GM23338 (cell line): ENCODE measurements around the gene SCAPER. TPM values are rescaled to one million over a fixed set of nuclear protein-coding genes. Genes with fewer than 3 reads are reported as not detected.

Experiments
- ATAC-seq: fragments of 200-7000 bp; cut with Tn5 transposase; 3 replicates; pipeline ENCODE4 v1.9.1; 2020
- DNase-seq: peaks from one replicate; pipeline ENCODE4 v3.0.0-alpha.2; 2015; ENCODE audit warnings: low spot score
- H2AFZ ChIP-seq: fragments of 200-600 bp; sonication (generic); 2 replicates; pipeline ENCODE4 v1.8.0; 2016; ENCODE audit warnings: antibody characterized with exemption, mild to moderate bottlenecking, moderate library complexity
- H3F3A ChIP-seq: fragments of 200-600 bp; sonication (generic); replicated peaks from 2 replicates; pipeline ENCODE4 v1.8.0; 2017; ENCODE audit warnings: antibody characterized with exemption, mixed run types, low read depth
- H3K27ac ChIP-seq: fragments of 200-600 bp; sonication (generic); 2 replicates; pipeline ENCODE4 v1.6.1; 2016; ENCODE audit warnings: low read depth
- H3K27me3 ChIP-seq: fragments of 200-600 bp; sonication (generic); 2 replicates; pipeline ENCODE4 v1.8.0; 2016; ENCODE audit warnings: mild to moderate bottlenecking, mixed run types, moderate library complexity; ENCODE audit not compliant: insufficient read depth
- H3K36me3 ChIP-seq: fragments of 200-600 bp; sonication (generic); 2 replicates; pipeline ENCODE4 v1.8.0; 2016; ENCODE audit warnings: mild to moderate bottlenecking; ENCODE audit not compliant: insufficient read depth
- H3K4me1 ChIP-seq: fragments of 200-600 bp; sonication (generic); 2 replicates; pipeline ENCODE4 v1.8.0; 2016; ENCODE audit warnings: mild to moderate bottlenecking, moderate library complexity; ENCODE audit not compliant: insufficient read depth
- H3K4me2 ChIP-seq: fragments of 200-600 bp; sonication (generic); 2 replicates; pipeline ENCODE4 v1.7.1; 2017; ENCODE audit warnings: mixed run types
- H3K4me3 ChIP-seq: fragments of 200-600 bp; sonication (generic); 2 replicates; pipeline ENCODE4 v1.6.1; 2016; ENCODE audit warnings: mixed run types
- H3K79me2 ChIP-seq: fragments of 200-600 bp; sonication (generic); replicated peaks from 2 replicates; pipeline ENCODE4 v1.8.0; 2017; ENCODE audit warnings: mild to moderate bottlenecking; ENCODE audit not compliant: insufficient read depth
- H3K9me2 ChIP-seq: fragments of 200-600 bp; sonication (generic); 2 replicates; pipeline ENCODE4 v1.8.0; 2017; ENCODE audit not compliant: insufficient read depth
- H4K20me1 ChIP-seq: fragments of 200-600 bp; sonication (generic); replicated peaks from 2 replicates; pipeline ENCODE4 v1.8.0; 2017; ENCODE audit warnings: mild to moderate bottlenecking; ENCODE audit not compliant: insufficient read depth
- H3K27ac Mint-ChIP-seq: 2 replicates; pipeline ENCODE4 v1.8.0; 2020; ENCODE audit warnings: inconsistent platforms, mild to moderate bottlenecking, moderate library complexity, mixed read lengths
- H3K27me3 Mint-ChIP-seq: 3 replicates; pipeline ENCODE4 v1.8.0; 2022; ENCODE audit warnings: low read depth, mild to moderate bottlenecking, moderate library complexity, mixed read lengths, inconsistent platforms; ENCODE audit not compliant: insufficient read depth, poor library complexity
- H3K36me3 Mint-ChIP-seq: 3 replicates; pipeline ENCODE4 v1.8.0; 2021; ENCODE audit warnings: low read depth, mild to moderate bottlenecking, inconsistent platforms, moderate library complexity, mixed read lengths
- H3K4me1 Mint-ChIP-seq: 3 replicates; pipeline ENCODE4 v1.8.0; 2020; ENCODE audit warnings: mild to moderate bottlenecking, inconsistent platforms, mixed read lengths
- H3K4me3 Mint-ChIP-seq: 3 replicates; pipeline ENCODE4 v1.8.0; 2021; ENCODE audit warnings: moderate library complexity, mild to moderate bottlenecking, inconsistent platforms, mixed read lengths
- H3K9me3 Mint-ChIP-seq: 3 replicates; pipeline ENCODE4 v1.8.0; 2020; ENCODE audit warnings: moderate library complexity, mild to moderate bottlenecking, inconsistent platforms, mixed read lengths
- CREB1 ChIP-seq: fragments of 250-450 bp; sonication (Bioruptor Pico); IDR thresholded peaks from 2 replicates; pipeline ENCODE4 v1.5.0; 2020; ENCODE audit warnings: low read depth, mild to moderate bottlenecking, moderate library complexity
- CTCF ChIP-seq, 2 experiments: fragments of 200-600 bp in 1 of 2; sonication (generic) in 1 of 2; conservative IDR thresholded peaks; 2 replicates each; pipeline versions ENCODE4 v1.5.1 to v1.6.1; 2016 to 2017; ENCODE audit warnings: antibody characterized with exemption in 2 of 2, low read depth in 2 of 2, mild to moderate bottlenecking in 2 of 2, moderate library complexity in 1 of 2
- EZH2 ChIP-seq: fragments of 200-600 bp; sonication (generic); IDR thresholded peaks from one replicate; pipeline ENCODE4 v1.8.0; 2017; ENCODE audit warnings: antibody characterized with exemption, mild to moderate bottlenecking, low read depth; ENCODE audit not compliant: unreplicated experiment
- EZH2phosphoT487 ChIP-seq: fragments of 200-600 bp; sonication (generic); IDR thresholded peaks from one replicate; pipeline ENCODE4 v1.8.1; 2018; ENCODE audit warnings: antibody characterized with exemption; ENCODE audit not compliant: unreplicated experiment
- JUNB ChIP-seq: IDR thresholded peaks from one replicate; pipeline ENCODE4 v1.6.1; 2016; ENCODE audit warnings: antibody characterized with exemption; ENCODE audit not compliant: unreplicated experiment
- NANOG ChIP-seq: IDR thresholded peaks from 2 replicates; pipeline ENCODE4 v1.6.1; 2016; ENCODE audit warnings: antibody characterized with exemption, borderline replicate concordance
- POLR2AphosphoS5 ChIP-seq: IDR thresholded peaks from 2 replicates; pipeline ENCODE4 v1.6.1; 2016; ENCODE audit warnings: antibody characterized with exemption, low read depth
- REST ChIP-seq: IDR thresholded peaks from one replicate; pipeline ENCODE4 v1.6.1; 2018; ENCODE audit warnings: antibody characterized with exemption; ENCODE audit not compliant: unreplicated experiment
- STAT1 ChIP-seq: IDR thresholded peaks from one replicate; pipeline ENCODE4 v1.6.1; 2016; ENCODE audit warnings: antibody characterized with exemption; ENCODE audit not compliant: unreplicated experiment
- ZNF114 ChIP-seq: fragments of 250-450 bp; sonication (Bioruptor Pico); IDR thresholded peaks from 2 replicates; pipeline ENCODE4 v1.5.0; 2020; ENCODE audit warnings: mild to moderate bottlenecking, moderate library complexity
- ZNF331 ChIP-seq: fragments of 250-450 bp; sonication (Bioruptor Pico); IDR thresholded peaks from 2 replicates; pipeline ENCODE4 v1.5.0; 2020; ENCODE audit warnings: low read depth, mild to moderate bottlenecking, moderate library complexity
- ZNF462 ChIP-seq: fragments of 250-450 bp; sonication (Bioruptor Pico); IDR thresholded peaks from 2 replicates; pipeline ENCODE4 v1.5.0; 2020; ENCODE audit warnings: mild to moderate bottlenecking, moderate library complexity
- polyA plus RNA-seq: library from polyadenylated mRNA; unstranded; fragments of >200 nt; fragmentation: Nextera tagmentation; extraction: Ambion mirVana; gene quantifications from 2 replicates; pipeline ENCODE4 v1.2.1, GENCODE V29; 2016
- total RNA-seq: library from RNA; depleted of rRNA; stranded (reverse); fragments of >200 nt; shearing (Covaris generic); gene quantifications from 2 replicates; pipeline ENCODE4 v1.2.3, GENCODE V29; 2014
- TF ChIP-seq, protein P1 (sequence below): IDR thresholded peaks from 2 replicates; pipeline ENCODE4 v1.6.1; 2016; ENCODE audit warnings: antibody characterized with exemption

The SCAPER gene
- total and polyA plus RNA-seq, 2 experiments from 2014 or later: 9.1 to 17.6 TPM

DNA sequence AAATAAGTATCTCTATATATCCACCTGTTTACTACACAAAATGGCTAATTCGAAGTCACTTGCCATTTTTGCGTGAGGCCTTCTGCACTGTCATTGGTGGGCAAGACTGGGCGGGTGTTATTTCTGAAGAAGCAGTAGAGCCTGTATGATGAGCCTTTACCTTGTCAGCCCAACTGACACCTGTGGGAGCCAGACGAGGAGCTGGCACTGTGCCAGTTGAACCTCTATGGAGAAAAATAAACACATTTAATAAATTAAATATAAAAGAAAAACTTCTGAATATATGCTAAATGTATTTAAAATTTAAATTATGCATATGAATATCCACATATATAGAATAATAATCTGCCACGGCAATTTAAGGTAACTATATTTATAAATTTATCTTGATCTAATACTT lies 109.9 kb downstream of the SCAPER start:
- no peaks in the 10 kb centered on the region; the same call in 1 of the 2 replicates for H3K36me3 ChIP-seq
- no peaks in the 10 kb centered on the region for H3F3A ChIP-seq
- no peak overlapping the region for H2AFZ ChIP-seq
- H3K4me3 ChIP-seq: no peak overlapping the region
- TF ChIP-seq ZNF114 (CRISPR knock-in tag) (no peak), JUNB (no peak), CTCF (conservative IDR thresholded peaks at IDR 0.05; ENCODE audit: low read depth in 2 of 2) (no peak), STAT1 (no peak), POLR2AphosphoS5 (no peak), ZNF331 (CRISPR knock-in tag) (no peak), ZNF462 (no peak), EZH2phosphoT487 (no peak), REST (no peak), NANOG (no peak), CREB1 (CRISPR knock-in tag) (no peak), EZH2 (no peak)
- TF ChIP-seq, protein P1, sequence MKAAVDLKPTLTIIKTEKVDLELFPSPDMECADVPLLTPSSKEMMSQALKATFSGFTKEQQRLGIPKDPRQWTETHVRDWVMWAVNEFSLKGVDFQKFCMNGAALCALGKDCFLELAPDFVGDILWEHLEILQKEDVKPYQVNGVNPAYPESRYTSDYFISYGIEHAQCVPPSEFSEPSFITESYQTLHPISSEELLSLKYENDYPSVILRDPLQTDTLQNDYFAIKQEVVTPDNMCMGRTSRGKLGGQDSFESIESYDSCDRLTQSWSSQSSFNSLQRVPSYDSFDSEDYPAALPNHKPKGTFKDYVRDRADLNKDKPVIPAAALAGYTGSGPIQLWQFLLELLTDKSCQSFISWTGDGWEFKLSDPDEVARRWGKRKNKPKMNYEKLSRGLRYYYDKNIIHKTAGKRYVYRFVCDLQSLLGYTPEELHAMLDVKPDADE: no peak
- peaks cover 14% of the 10 kb centered on the region for H3K4me1 ChIP-seq
- H3K79me2 ChIP-seq: no peaks in the 10 kb centered on the region
- H3K9me2 ChIP-seq: peaks cover 6% of the 10 kb centered on the region; the same call in 1 of the 2 replicates
- DNase-seq (no peak), ATAC-seq (no peak)
- no peaks in the 10 kb centered on the region for H3K27me3 ChIP-seq
- no peak overlapping the region for H3K4me2 ChIP-seq
- Mint-ChIP-seq H3K27ac (no peak overlapping the region), H3K27me3 (peaks cover 3% of the 10 kb centered on the region), H3K4me1 (peaks cover 21% of the 10 kb centered on the region), H3K36me3 (peaks cover 17% of the 10 kb centered on the region; the same call in 2 of the 3 replicates), H3K4me3 (no peak overlapping the region), H3K9me3 (no peaks in the 10 kb centered on the region; the same call in 2 of the 3 replicates)
- no peak overlapping the region for H3K27ac ChIP-seq
- H4K20me1 ChIP-seq: no peaks in the 10 kb centered on the region
